GM23338 (cell line): Measurements from ENCODE around the gene CEP295NL. TPM values are rescaled to one million over a fixed set of nuclear protein-coding genes. Genes with fewer than 3 reads are reported as not detected.

Source experiments
- ATAC-seq: fragments of 200-7000 bp; cut with Tn5 transposase; 3 replicates; pipeline ENCODE4 v1.9.1; 2020
- DNase-seq: peaks from one replicate; pipeline ENCODE4 v3.0.0-alpha.2; 2015; ENCODE audit warnings: low spot score
- H2AFZ ChIP-seq: fragments of 200-600 bp; sonication (generic); 2 replicates; pipeline ENCODE4 v1.8.0; 2016; ENCODE audit warnings: antibody characterized with exemption, mild to moderate bottlenecking, moderate library complexity
- H3F3A ChIP-seq: fragments of 200-600 bp; sonication (generic); replicated peaks from 2 replicates; pipeline ENCODE4 v1.8.0; 2017; ENCODE audit warnings: antibody characterized with exemption, mixed run types, low read depth
- H3K27ac ChIP-seq: fragments of 200-600 bp; sonication (generic); 2 replicates; pipeline ENCODE4 v1.6.1; 2016; ENCODE audit warnings: low read depth
- H3K27me3 ChIP-seq: fragments of 200-600 bp; sonication (generic); 2 replicates; pipeline ENCODE4 v1.8.0; 2016; ENCODE audit warnings: mild to moderate bottlenecking, mixed run types, moderate library complexity; ENCODE audit not compliant: insufficient read depth
- H3K36me3 ChIP-seq: fragments of 200-600 bp; sonication (generic); 2 replicates; pipeline ENCODE4 v1.8.0; 2016; ENCODE audit warnings: mild to moderate bottlenecking; ENCODE audit not compliant: insufficient read depth
- H3K4me1 ChIP-seq: fragments of 200-600 bp; sonication (generic); 2 replicates; pipeline ENCODE4 v1.8.0; 2016; ENCODE audit warnings: mild to moderate bottlenecking, moderate library complexity; ENCODE audit not compliant: insufficient read depth
- H3K4me2 ChIP-seq: fragments of 200-600 bp; sonication (generic); 2 replicates; pipeline ENCODE4 v1.7.1; 2017; ENCODE audit warnings: mixed run types
- H3K4me3 ChIP-seq: fragments of 200-600 bp; sonication (generic); 2 replicates; pipeline ENCODE4 v1.6.1; 2016; ENCODE audit warnings: mixed run types
- H3K79me2 ChIP-seq: fragments of 200-600 bp; sonication (generic); replicated peaks from 2 replicates; pipeline ENCODE4 v1.8.0; 2017; ENCODE audit warnings: mild to moderate bottlenecking; ENCODE audit not compliant: insufficient read depth
- H3K9me2 ChIP-seq: fragments of 200-600 bp; sonication (generic); 2 replicates; pipeline ENCODE4 v1.8.0; 2017; ENCODE audit not compliant: insufficient read depth
- H4K20me1 ChIP-seq: fragments of 200-600 bp; sonication (generic); replicated peaks from 2 replicates; pipeline ENCODE4 v1.8.0; 2017; ENCODE audit warnings: mild to moderate bottlenecking; ENCODE audit not compliant: insufficient read depth
- H3K27ac Mint-ChIP-seq: 2 replicates; pipeline ENCODE4 v1.8.0; 2020; ENCODE audit warnings: inconsistent platforms, mild to moderate bottlenecking, moderate library complexity, mixed read lengths
- H3K27me3 Mint-ChIP-seq: 3 replicates; pipeline ENCODE4 v1.8.0; 2022; ENCODE audit warnings: low read depth, mild to moderate bottlenecking, moderate library complexity, mixed read lengths, inconsistent platforms; ENCODE audit not compliant: insufficient read depth, poor library complexity
- H3K36me3 Mint-ChIP-seq: 3 replicates; pipeline ENCODE4 v1.8.0; 2021; ENCODE audit warnings: low read depth, mild to moderate bottlenecking, inconsistent platforms, moderate library complexity, mixed read lengths
- H3K4me1 Mint-ChIP-seq: 3 replicates; pipeline ENCODE4 v1.8.0; 2020; ENCODE audit warnings: mild to moderate bottlenecking, inconsistent platforms, mixed read lengths
- H3K4me3 Mint-ChIP-seq: 3 replicates; pipeline ENCODE4 v1.8.0; 2021; ENCODE audit warnings: moderate library complexity, mild to moderate bottlenecking, inconsistent platforms, mixed read lengths
- H3K9me3 Mint-ChIP-seq: 3 replicates; pipeline ENCODE4 v1.8.0; 2020; ENCODE audit warnings: moderate library complexity, mild to moderate bottlenecking, inconsistent platforms, mixed read lengths
- CREB1 ChIP-seq: fragments of 250-450 bp; sonication (Bioruptor Pico); IDR thresholded peaks from 2 replicates; pipeline ENCODE4 v1.5.0; 2020; ENCODE audit warnings: low read depth, mild to moderate bottlenecking, moderate library complexity
- CTCF ChIP-seq, 2 experiments: fragments of 200-600 bp in 1 of 2; sonication (generic) in 1 of 2; conservative IDR thresholded peaks; 2 replicates each; pipeline versions ENCODE4 v1.5.1 to v1.6.1; 2016 to 2017; ENCODE audit warnings: antibody characterized with exemption in 2 of 2, low read depth in 2 of 2, mild to moderate bottlenecking in 2 of 2, moderate library complexity in 1 of 2
- EZH2 ChIP-seq: fragments of 200-600 bp; sonication (generic); IDR thresholded peaks from one replicate; pipeline ENCODE4 v1.8.0; 2017; ENCODE audit warnings: antibody characterized with exemption, mild to moderate bottlenecking, low read depth; ENCODE audit not compliant: unreplicated experiment
- EZH2phosphoT487 ChIP-seq: fragments of 200-600 bp; sonication (generic); IDR thresholded peaks from one replicate; pipeline ENCODE4 v1.8.1; 2018; ENCODE audit warnings: antibody characterized with exemption; ENCODE audit not compliant: unreplicated experiment
- JUNB ChIP-seq: IDR thresholded peaks from one replicate; pipeline ENCODE4 v1.6.1; 2016; ENCODE audit warnings: antibody characterized with exemption; ENCODE audit not compliant: unreplicated experiment
- NANOG ChIP-seq: IDR thresholded peaks from 2 replicates; pipeline ENCODE4 v1.6.1; 2016; ENCODE audit warnings: antibody characterized with exemption, borderline replicate concordance
- POLR2AphosphoS5 ChIP-seq: IDR thresholded peaks from 2 replicates; pipeline ENCODE4 v1.6.1; 2016; ENCODE audit warnings: antibody characterized with exemption, low read depth
- REST ChIP-seq: IDR thresholded peaks from one replicate; pipeline ENCODE4 v1.6.1; 2018; ENCODE audit warnings: antibody characterized with exemption; ENCODE audit not compliant: unreplicated experiment
- STAT1 ChIP-seq: IDR thresholded peaks from one replicate; pipeline ENCODE4 v1.6.1; 2016; ENCODE audit warnings: antibody characterized with exemption; ENCODE audit not compliant: unreplicated experiment
- ZNF114 ChIP-seq: fragments of 250-450 bp; sonication (Bioruptor Pico); IDR thresholded peaks from 2 replicates; pipeline ENCODE4 v1.5.0; 2020; ENCODE audit warnings: mild to moderate bottlenecking, moderate library complexity
- ZNF331 ChIP-seq: fragments of 250-450 bp; sonication (Bioruptor Pico); IDR thresholded peaks from 2 replicates; pipeline ENCODE4 v1.5.0; 2020; ENCODE audit warnings: low read depth, mild to moderate bottlenecking, moderate library complexity
- polyA plus RNA-seq: library from polyadenylated mRNA; unstranded; fragments of >200 nt; fragmentation: Nextera tagmentation; extraction: Ambion mirVana; gene quantifications from 2 replicates; pipeline ENCODE4 v1.2.1, GENCODE V29; 2016
- total RNA-seq: library from RNA; depleted of rRNA; stranded (reverse); fragments of >200 nt; shearing (Covaris generic); gene quantifications from 2 replicates; pipeline ENCODE4 v1.2.3, GENCODE V29; 2014
- TF ChIP-seq, protein P1 (sequence below): IDR thresholded peaks from 2 replicates; pipeline ENCODE4 v1.6.1; 2016; ENCODE audit warnings: antibody characterized with exemption
- TF ChIP-seq, protein P2 (sequence below): fragments of 250-450 bp; sonication (Bioruptor Pico); IDR thresholded peaks from 2 replicates; pipeline ENCODE4 v1.5.0; 2020; ENCODE audit warnings: mild to moderate bottlenecking, moderate library complexity

CEP295NL gene
- total and polyA plus RNA-seq, 2 experiments from 2014 or later = 0.69 TPM; not detected in 1

GRCh38 chr17:78896834-78897663 lies 6.0 kb downstream of the CEP295NL start:
- TF ChIP-seq ZNF114 (CRISPR knock-in tag) (no peak), STAT1 (no peak), EZH2phosphoT487 (no peak), REST (no peak), CTCF (conservative IDR thresholded peaks at IDR 0.05; ENCODE audit: low read depth in 2 of 2) (no peak), POLR2AphosphoS5 (no peak), ZNF331 (CRISPR knock-in tag) (no peak), JUNB (no peak), CREB1 (CRISPR knock-in tag) (no peak), EZH2 (no peak), NANOG (no peak)
- TF ChIP-seq, protein P1, sequence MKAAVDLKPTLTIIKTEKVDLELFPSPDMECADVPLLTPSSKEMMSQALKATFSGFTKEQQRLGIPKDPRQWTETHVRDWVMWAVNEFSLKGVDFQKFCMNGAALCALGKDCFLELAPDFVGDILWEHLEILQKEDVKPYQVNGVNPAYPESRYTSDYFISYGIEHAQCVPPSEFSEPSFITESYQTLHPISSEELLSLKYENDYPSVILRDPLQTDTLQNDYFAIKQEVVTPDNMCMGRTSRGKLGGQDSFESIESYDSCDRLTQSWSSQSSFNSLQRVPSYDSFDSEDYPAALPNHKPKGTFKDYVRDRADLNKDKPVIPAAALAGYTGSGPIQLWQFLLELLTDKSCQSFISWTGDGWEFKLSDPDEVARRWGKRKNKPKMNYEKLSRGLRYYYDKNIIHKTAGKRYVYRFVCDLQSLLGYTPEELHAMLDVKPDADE = no peak
- TF ChIP-seq, protein P2, sequence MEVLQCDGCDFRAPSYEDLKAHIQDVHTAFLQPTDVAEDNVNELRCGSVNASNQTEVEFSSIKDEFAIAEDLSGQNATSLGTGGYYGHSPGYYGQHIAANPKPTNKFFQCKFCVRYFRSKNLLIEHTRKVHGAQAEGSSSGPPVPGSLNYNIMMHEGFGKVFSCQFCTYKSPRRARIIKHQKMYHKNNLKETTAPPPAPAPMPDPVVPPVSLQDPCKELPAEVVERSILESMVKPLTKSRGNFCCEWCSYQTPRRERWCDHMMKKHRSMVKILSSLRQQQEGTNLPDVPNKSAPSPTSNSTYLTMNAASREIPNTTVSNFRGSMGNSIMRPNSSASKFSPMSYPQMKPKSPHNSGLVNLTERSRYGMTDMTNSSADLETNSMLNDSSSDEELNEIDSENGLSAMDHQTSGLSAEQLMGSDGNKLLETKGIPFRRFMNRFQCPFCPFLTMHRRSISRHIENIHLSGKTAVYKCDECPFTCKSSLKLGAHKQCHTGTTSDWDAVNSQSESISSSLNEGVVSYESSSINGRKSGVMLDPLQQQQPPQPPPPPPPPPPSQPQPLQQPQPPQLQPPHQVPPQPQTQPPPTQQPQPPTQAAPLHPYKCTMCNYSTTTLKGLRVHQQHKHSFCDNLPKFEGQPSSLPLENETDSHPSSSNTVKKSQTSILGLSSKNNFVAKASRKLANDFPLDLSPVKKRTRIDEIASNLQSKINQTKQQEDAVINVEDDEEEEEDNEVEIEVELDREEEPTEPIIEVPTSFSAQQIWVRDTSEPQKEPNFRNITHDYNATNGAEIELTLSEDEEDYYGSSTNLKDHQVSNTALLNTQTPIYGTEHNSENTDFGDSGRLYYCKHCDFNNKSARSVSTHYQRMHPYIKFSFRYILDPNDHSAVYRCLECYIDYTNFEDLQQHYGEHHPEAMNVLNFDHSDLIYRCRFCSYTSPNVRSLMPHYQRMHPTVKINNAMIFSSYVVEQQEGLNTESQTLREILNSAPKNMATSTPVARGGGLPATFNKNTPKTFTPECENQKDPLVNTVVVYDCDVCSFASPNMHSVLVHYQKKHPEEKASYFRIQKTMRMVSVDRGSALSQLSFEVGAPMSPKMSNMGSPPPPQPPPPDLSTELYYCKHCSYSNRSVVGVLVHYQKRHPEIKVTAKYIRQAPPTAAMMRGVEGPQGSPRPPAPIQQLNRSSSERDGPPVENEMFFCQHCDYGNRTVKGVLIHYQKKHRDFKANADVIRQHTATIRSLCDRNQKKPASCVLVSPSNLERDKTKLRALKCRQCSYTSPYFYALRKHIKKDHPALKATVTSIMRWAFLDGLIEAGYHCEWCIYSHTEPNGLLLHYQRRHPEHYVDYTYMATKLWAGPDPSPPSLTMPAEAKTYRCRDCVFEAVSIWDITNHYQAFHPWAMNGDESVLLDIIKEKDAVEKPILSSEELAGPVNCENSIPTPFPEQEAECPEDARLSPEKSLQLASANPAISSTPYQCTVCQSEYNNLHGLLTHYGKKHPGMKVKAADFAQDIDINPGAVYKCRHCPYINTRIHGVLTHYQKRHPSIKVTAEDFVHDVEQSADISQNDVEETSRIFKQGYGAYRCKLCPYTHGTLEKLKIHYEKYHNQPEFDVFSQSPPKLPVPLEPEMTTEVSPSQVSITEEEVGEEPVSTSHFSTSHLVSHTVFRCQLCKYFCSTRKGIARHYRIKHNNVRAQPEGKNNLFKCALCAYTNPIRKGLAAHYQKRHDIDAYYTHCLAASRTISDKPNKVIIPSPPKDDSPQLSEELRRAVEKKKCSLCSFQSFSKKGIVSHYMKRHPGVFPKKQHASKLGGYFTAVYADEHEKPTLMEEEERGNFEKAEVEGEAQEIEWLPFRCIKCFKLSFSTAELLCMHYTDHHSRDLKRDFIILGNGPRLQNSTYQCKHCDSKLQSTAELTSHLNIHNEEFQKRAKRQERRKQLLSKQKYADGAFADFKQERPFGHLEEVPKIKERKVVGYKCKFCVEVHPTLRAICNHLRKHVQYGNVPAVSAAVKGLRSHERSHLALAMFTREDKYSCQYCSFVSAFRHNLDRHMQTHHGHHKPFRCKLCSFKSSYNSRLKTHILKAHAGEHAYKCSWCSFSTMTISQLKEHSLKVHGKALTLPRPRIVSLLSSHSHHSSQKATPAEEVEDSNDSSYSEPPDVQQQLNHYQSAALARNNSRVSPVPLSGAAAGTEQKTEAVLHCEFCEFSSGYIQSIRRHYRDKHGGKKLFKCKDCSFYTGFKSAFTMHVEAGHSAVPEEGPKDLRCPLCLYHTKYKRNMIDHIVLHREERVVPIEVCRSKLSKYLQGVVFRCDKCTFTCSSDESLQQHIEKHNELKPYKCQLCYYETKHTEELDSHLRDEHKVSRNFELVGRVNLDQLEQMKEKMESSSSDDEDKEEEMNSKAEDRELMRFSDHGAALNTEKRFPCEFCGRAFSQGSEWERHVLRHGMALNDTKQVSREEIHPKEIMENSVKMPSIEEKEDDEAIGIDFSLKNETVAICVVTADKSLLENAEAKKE (CRISPR knock-in tag) = no peak
- H3K27ac ChIP-seq = no peak overlapping the region

More at GRCh38 chr17:78896834-78897663, 6.0 kb downstream of the CEP295NL start:
- ATAC-seq (no peak), DNase-seq (no peak)
- Mint-ChIP-seq H3K9me3 (no peaks in the 10 kb centered on the region), H3K4me1 (peaks cover 32% of the 10 kb centered on the region), H3K36me3 (no peaks in the 10 kb centered on the region; the same call in 2 of the 3 replicates), H3K27me3 (peaks cover 16% of the 10 kb centered on the region), H3K27ac (no peak overlapping the region), H3K4me3 (no peak overlapping the region)
- Histone ChIP-seq H3K36me3 (no peaks in the 10 kb centered on the region), H4K20me1 (peaks cover 18% of the 10 kb centered on the region), H3K9me2 (no peaks in the 10 kb centered on the region), H3K27me3 (no peaks in the 10 kb centered on the region), H3K4me2 (no peak overlapping the region), H3K4me1 (peaks cover 20% of the 10 kb centered on the region), H3K4me3 (no peak overlapping the region), H3F3A (0 out of 2 replicates have a peak, but pooled peaks cover 3% of the 10 kb centered on the region), H2AFZ (no peak overlapping the region), H3K79me2 (peaks cover 26% of the 10 kb centered on the region)
